GM23338 (cell line): Measurements from ENCODE around the gene DNAH9. TPM values are rescaled to one million over a fixed set of nuclear protein-coding genes. Genes with fewer than 3 reads are reported as not detected.

ENCODE experiments used
- ATAC-seq: fragments of 200-7000 bp; cut with Tn5 transposase; 3 replicates; pipeline ENCODE4 v1.9.1; 2020
- DNase-seq: peaks from one replicate; pipeline ENCODE4 v3.0.0-alpha.2; 2015; ENCODE audit warnings: low spot score
- H2AFZ ChIP-seq: fragments of 200-600 bp; sonication (generic); 2 replicates; pipeline ENCODE4 v1.8.0; 2016; ENCODE audit warnings: antibody characterized with exemption, mild to moderate bottlenecking, moderate library complexity
- H3F3A ChIP-seq: fragments of 200-600 bp; sonication (generic); replicated peaks from 2 replicates; pipeline ENCODE4 v1.8.0; 2017; ENCODE audit warnings: antibody characterized with exemption, mixed run types, low read depth
- H3K27ac ChIP-seq: fragments of 200-600 bp; sonication (generic); 2 replicates; pipeline ENCODE4 v1.6.1; 2016; ENCODE audit warnings: low read depth
- H3K27me3 ChIP-seq: fragments of 200-600 bp; sonication (generic); 2 replicates; pipeline ENCODE4 v1.8.0; 2016; ENCODE audit warnings: mild to moderate bottlenecking, mixed run types, moderate library complexity; ENCODE audit not compliant: insufficient read depth
- H3K36me3 ChIP-seq: fragments of 200-600 bp; sonication (generic); 2 replicates; pipeline ENCODE4 v1.8.0; 2016; ENCODE audit warnings: mild to moderate bottlenecking; ENCODE audit not compliant: insufficient read depth
- H3K4me1 ChIP-seq: fragments of 200-600 bp; sonication (generic); 2 replicates; pipeline ENCODE4 v1.8.0; 2016; ENCODE audit warnings: mild to moderate bottlenecking, moderate library complexity; ENCODE audit not compliant: insufficient read depth
- H3K4me2 ChIP-seq: fragments of 200-600 bp; sonication (generic); 2 replicates; pipeline ENCODE4 v1.7.1; 2017; ENCODE audit warnings: mixed run types
- H3K4me3 ChIP-seq: fragments of 200-600 bp; sonication (generic); 2 replicates; pipeline ENCODE4 v1.6.1; 2016; ENCODE audit warnings: mixed run types
- H3K79me2 ChIP-seq: fragments of 200-600 bp; sonication (generic); replicated peaks from 2 replicates; pipeline ENCODE4 v1.8.0; 2017; ENCODE audit warnings: mild to moderate bottlenecking; ENCODE audit not compliant: insufficient read depth
- H3K9me2 ChIP-seq: fragments of 200-600 bp; sonication (generic); 2 replicates; pipeline ENCODE4 v1.8.0; 2017; ENCODE audit not compliant: insufficient read depth
- H4K20me1 ChIP-seq: fragments of 200-600 bp; sonication (generic); replicated peaks from 2 replicates; pipeline ENCODE4 v1.8.0; 2017; ENCODE audit warnings: mild to moderate bottlenecking; ENCODE audit not compliant: insufficient read depth
- H3K27ac Mint-ChIP-seq: 2 replicates; pipeline ENCODE4 v1.8.0; 2020; ENCODE audit warnings: inconsistent platforms, mild to moderate bottlenecking, moderate library complexity, mixed read lengths
- H3K27me3 Mint-ChIP-seq: 3 replicates; pipeline ENCODE4 v1.8.0; 2022; ENCODE audit warnings: low read depth, mild to moderate bottlenecking, moderate library complexity, mixed read lengths, inconsistent platforms; ENCODE audit not compliant: insufficient read depth, poor library complexity
- H3K36me3 Mint-ChIP-seq: 3 replicates; pipeline ENCODE4 v1.8.0; 2021; ENCODE audit warnings: low read depth, mild to moderate bottlenecking, inconsistent platforms, moderate library complexity, mixed read lengths
- H3K4me1 Mint-ChIP-seq: 3 replicates; pipeline ENCODE4 v1.8.0; 2020; ENCODE audit warnings: mild to moderate bottlenecking, inconsistent platforms, mixed read lengths
- H3K4me3 Mint-ChIP-seq: 3 replicates; pipeline ENCODE4 v1.8.0; 2021; ENCODE audit warnings: moderate library complexity, mild to moderate bottlenecking, inconsistent platforms, mixed read lengths
- H3K9me3 Mint-ChIP-seq: 3 replicates; pipeline ENCODE4 v1.8.0; 2020; ENCODE audit warnings: moderate library complexity, mild to moderate bottlenecking, inconsistent platforms, mixed read lengths
- CREB1 ChIP-seq: fragments of 250-450 bp; sonication (Bioruptor Pico); IDR thresholded peaks from 2 replicates; pipeline ENCODE4 v1.5.0; 2020; ENCODE audit warnings: low read depth, mild to moderate bottlenecking, moderate library complexity
- EZH2 ChIP-seq: fragments of 200-600 bp; sonication (generic); IDR thresholded peaks from one replicate; pipeline ENCODE4 v1.8.0; 2017; ENCODE audit warnings: antibody characterized with exemption, mild to moderate bottlenecking, low read depth; ENCODE audit not compliant: unreplicated experiment
- EZH2phosphoT487 ChIP-seq: fragments of 200-600 bp; sonication (generic); IDR thresholded peaks from one replicate; pipeline ENCODE4 v1.8.1; 2018; ENCODE audit warnings: antibody characterized with exemption; ENCODE audit not compliant: unreplicated experiment
- JUNB ChIP-seq: IDR thresholded peaks from one replicate; pipeline ENCODE4 v1.6.1; 2016; ENCODE audit warnings: antibody characterized with exemption; ENCODE audit not compliant: unreplicated experiment
- POLR2AphosphoS5 ChIP-seq: IDR thresholded peaks from 2 replicates; pipeline ENCODE4 v1.6.1; 2016; ENCODE audit warnings: antibody characterized with exemption, low read depth
- REST ChIP-seq: IDR thresholded peaks from one replicate; pipeline ENCODE4 v1.6.1; 2018; ENCODE audit warnings: antibody characterized with exemption; ENCODE audit not compliant: unreplicated experiment
- STAT1 ChIP-seq: IDR thresholded peaks from one replicate; pipeline ENCODE4 v1.6.1; 2016; ENCODE audit warnings: antibody characterized with exemption; ENCODE audit not compliant: unreplicated experiment
- ZNF114 ChIP-seq: fragments of 250-450 bp; sonication (Bioruptor Pico); IDR thresholded peaks from 2 replicates; pipeline ENCODE4 v1.5.0; 2020; ENCODE audit warnings: mild to moderate bottlenecking, moderate library complexity
- ZNF331 ChIP-seq: fragments of 250-450 bp; sonication (Bioruptor Pico); IDR thresholded peaks from 2 replicates; pipeline ENCODE4 v1.5.0; 2020; ENCODE audit warnings: low read depth, mild to moderate bottlenecking, moderate library complexity
- ZNF462 ChIP-seq: fragments of 250-450 bp; sonication (Bioruptor Pico); IDR thresholded peaks from 2 replicates; pipeline ENCODE4 v1.5.0; 2020; ENCODE audit warnings: mild to moderate bottlenecking, moderate library complexity
- polyA plus RNA-seq: library from polyadenylated mRNA; unstranded; fragments of >200 nt; fragmentation: Nextera tagmentation; extraction: Ambion mirVana; gene quantifications from 2 replicates; pipeline ENCODE4 v1.2.1, GENCODE V29; 2016
- total RNA-seq: library from RNA; depleted of rRNA; stranded (reverse); fragments of >200 nt; shearing (Covaris generic); gene quantifications from 2 replicates; pipeline ENCODE4 v1.2.3, GENCODE V29; 2014
- TF ChIP-seq, protein P1 (sequence below), 2 experiments: fragments of 200-600 bp in 1 of 2; sonication (generic) in 1 of 2; conservative IDR thresholded peaks; 2 replicates each; pipeline versions ENCODE4 v1.5.1 to v1.6.1; 2016 to 2017; ENCODE audit warnings: antibody characterized with exemption in 2 of 2, low read depth in 2 of 2, mild to moderate bottlenecking in 2 of 2, moderate library complexity in 1 of 2
- TF ChIP-seq, protein P2 (sequence below): IDR thresholded peaks from 2 replicates; pipeline ENCODE4 v1.6.1; 2016; ENCODE audit warnings: antibody characterized with exemption

The DNAH9 gene
- total and polyA plus RNA-seq, 2 experiments from 2014 or later = not detected

GRCh38 chr17:11747441-11747840 lies 149.2 kb downstream of the DNAH9 start:
- H3K36me3 ChIP-seq = peaks cover 7% of the 10 kb centered on the region; the same call in 1 of the 2 replicates
- TF ChIP-seq CREB1 (CRISPR knock-in tag) (no peak), STAT1 (no peak), ZNF114 (CRISPR knock-in tag) (no peak), REST (no peak), ZNF331 (CRISPR knock-in tag) (no peak), EZH2 (no peak), ZNF462 (no peak), POLR2AphosphoS5 (no peak), EZH2phosphoT487 (no peak), JUNB (no peak)
- TF ChIP-seq, protein P1, sequence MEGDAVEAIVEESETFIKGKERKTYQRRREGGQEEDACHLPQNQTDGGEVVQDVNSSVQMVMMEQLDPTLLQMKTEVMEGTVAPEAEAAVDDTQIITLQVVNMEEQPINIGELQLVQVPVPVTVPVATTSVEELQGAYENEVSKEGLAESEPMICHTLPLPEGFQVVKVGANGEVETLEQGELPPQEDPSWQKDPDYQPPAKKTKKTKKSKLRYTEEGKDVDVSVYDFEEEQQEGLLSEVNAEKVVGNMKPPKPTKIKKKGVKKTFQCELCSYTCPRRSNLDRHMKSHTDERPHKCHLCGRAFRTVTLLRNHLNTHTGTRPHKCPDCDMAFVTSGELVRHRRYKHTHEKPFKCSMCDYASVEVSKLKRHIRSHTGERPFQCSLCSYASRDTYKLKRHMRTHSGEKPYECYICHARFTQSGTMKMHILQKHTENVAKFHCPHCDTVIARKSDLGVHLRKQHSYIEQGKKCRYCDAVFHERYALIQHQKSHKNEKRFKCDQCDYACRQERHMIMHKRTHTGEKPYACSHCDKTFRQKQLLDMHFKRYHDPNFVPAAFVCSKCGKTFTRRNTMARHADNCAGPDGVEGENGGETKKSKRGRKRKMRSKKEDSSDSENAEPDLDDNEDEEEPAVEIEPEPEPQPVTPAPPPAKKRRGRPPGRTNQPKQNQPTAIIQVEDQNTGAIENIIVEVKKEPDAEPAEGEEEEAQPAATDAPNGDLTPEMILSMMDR (conservative IDR thresholded peaks at IDR 0.05; ENCODE audit: low read depth in 2 of 2) = no peak
- TF ChIP-seq, protein P2, sequence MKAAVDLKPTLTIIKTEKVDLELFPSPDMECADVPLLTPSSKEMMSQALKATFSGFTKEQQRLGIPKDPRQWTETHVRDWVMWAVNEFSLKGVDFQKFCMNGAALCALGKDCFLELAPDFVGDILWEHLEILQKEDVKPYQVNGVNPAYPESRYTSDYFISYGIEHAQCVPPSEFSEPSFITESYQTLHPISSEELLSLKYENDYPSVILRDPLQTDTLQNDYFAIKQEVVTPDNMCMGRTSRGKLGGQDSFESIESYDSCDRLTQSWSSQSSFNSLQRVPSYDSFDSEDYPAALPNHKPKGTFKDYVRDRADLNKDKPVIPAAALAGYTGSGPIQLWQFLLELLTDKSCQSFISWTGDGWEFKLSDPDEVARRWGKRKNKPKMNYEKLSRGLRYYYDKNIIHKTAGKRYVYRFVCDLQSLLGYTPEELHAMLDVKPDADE = no peak
- Mint-ChIP-seq H3K27me3 (peaks cover 6% of the 10 kb centered on the region), H3K27ac (no peak overlapping the region), H3K9me3 (peaks cover 92% of the 10 kb centered on the region), H3K4me1 (no peaks in the 10 kb centered on the region), H3K4me3 (no peak overlapping the region), H3K36me3 (peaks cover 21% of the 10 kb centered on the region)
- ATAC-seq (no peak), DNase-seq (no peak)
- H3F3A ChIP-seq = no peaks in the 10 kb centered on the region
- no peaks in the 10 kb centered on the region for H4K20me1 ChIP-seq
- H2AFZ ChIP-seq = no peak overlapping the region
- H3K27me3 ChIP-seq = no peaks in the 10 kb centered on the region
- H3K27ac ChIP-seq = no peak overlapping the region
- H3K79me2 ChIP-seq = no peaks in the 10 kb centered on the region
- H3K9me2 ChIP-seq = no peaks in the 10 kb centered on the region
- no peak overlapping the region for H3K4me2 ChIP-seq
- no peaks in the 10 kb centered on the region for H3K4me1 ChIP-seq
- H3K4me3 ChIP-seq = no peak overlapping the region
